SU-DHL-6 (cell line): ENCODE data around the gene WASHC4.

Experiments used
- EZH2phosphoT487 ChIP-seq: fragments of 200-600 bp; sonication (generic), shearing (Covaris generic); conservative IDR thresholded peaks from 2 replicates; pipeline ENCODE4 v1.6.1; 2018; ENCODE audit warnings: mild to moderate bottlenecking, antibody characterized with exemption, low read length, moderate library complexity, mixed read lengths
- TF ChIP-seq, protein P1 (sequence below): fragments of 200-600 bp; sonication (generic); IDR thresholded peaks from one replicate; pipeline ENCODE4 v1.5.1; 2017; ENCODE audit warnings: antibody characterized with exemption, mild to moderate bottlenecking, low read length, moderate library complexity; ENCODE audit not compliant: insufficient read depth, poor library complexity, severe bottlenecking

DNA sequence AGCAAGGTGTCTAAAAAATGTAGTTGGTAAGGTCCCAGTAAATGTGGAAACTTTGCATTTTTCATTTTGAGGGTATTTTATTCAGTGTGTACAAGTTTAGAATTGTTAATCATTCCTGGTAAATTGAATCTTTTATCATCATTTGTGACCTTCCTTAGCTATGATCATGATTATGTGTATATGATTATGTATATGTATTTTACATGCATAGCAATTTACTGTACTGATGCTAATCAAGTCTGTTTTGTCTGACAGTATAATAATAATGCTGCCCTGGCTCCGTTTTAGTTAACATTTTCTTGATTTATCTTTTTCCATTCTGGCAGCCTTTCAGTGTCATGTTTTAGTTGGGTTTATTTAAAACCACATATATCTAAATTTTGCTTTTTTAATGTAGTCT is 9.4 kb downstream of the WASHC4 start:
- TF ChIP-seq, protein P1, sequence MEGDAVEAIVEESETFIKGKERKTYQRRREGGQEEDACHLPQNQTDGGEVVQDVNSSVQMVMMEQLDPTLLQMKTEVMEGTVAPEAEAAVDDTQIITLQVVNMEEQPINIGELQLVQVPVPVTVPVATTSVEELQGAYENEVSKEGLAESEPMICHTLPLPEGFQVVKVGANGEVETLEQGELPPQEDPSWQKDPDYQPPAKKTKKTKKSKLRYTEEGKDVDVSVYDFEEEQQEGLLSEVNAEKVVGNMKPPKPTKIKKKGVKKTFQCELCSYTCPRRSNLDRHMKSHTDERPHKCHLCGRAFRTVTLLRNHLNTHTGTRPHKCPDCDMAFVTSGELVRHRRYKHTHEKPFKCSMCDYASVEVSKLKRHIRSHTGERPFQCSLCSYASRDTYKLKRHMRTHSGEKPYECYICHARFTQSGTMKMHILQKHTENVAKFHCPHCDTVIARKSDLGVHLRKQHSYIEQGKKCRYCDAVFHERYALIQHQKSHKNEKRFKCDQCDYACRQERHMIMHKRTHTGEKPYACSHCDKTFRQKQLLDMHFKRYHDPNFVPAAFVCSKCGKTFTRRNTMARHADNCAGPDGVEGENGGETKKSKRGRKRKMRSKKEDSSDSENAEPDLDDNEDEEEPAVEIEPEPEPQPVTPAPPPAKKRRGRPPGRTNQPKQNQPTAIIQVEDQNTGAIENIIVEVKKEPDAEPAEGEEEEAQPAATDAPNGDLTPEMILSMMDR = no peak
- no peak for TF ChIP-seq EZH2phosphoT487
